Psoas muscle (tissue), 8 donors: ENCODE results near the gene MRPL11. TPM values are rescaled to one million over a fixed set of nuclear protein-coding genes. Genes with fewer than 3 reads are reported as not detected.

Source experiments
- ATAC-seq, 4 donors: fragments of 200-7000 bp; cut with Tn5 transposase; one replicate each; pipeline ENCODE4 v1.9.1; 2020; ENCODE audit warnings: moderate library complexity in 3 of 4, mild to moderate bottlenecking in 2 of 4
- DNase-seq, 2 donors: peaks; one replicate each; pipeline ENCODE4 v3.0.0-alpha.2; 2020
- H3K27ac ChIP-seq: fragments of 200-600 bp; one replicate; pipeline ENCODE4 v1.8.0; 2022
- H3K27me3 ChIP-seq, 3 donors: fragments of 200-600 bp in 1 of 3; one replicate each; pipeline versions ENCODE4 v1.6.1 to v1.8.0; 2013 to 2022; ENCODE audit warnings: low read length in 2 of 3, mild to moderate bottlenecking in 2 of 3, moderate library complexity in 1 of 3; ENCODE audit not compliant: insufficient read depth in 3 of 3
- H3K36me3 ChIP-seq, 2 donors: fragments of 200-600 bp in 1 of 2; one replicate each; pipeline versions ENCODE4 v1.6.1 to v1.8.0; 2013 to 2022; ENCODE audit warnings: low read depth in 1 of 2, mild to moderate bottlenecking in 1 of 2, moderate library complexity in 1 of 2; ENCODE audit not compliant: insufficient read depth in 1 of 2
- H3K4me1 ChIP-seq: fragments of 200-600 bp; one replicate; pipeline ENCODE4 v1.8.0; 2022
- H3K4me3 ChIP-seq: fragments of 200-600 bp; one replicate; pipeline ENCODE4 v1.8.0; 2022; ENCODE audit warnings: mild to moderate bottlenecking
- H3K9me3 ChIP-seq: fragments of 200-600 bp; one replicate; pipeline ENCODE4 v1.8.0; 2022
- WGBS, 3 donors: extraction: QIAGEN DNeasy Blood & Tissue Kit; methylation state at CpG; one replicate each; pipeline versions ENCODE4 v1.1.6 to v1.1.7; 2013; 5-methylcytosine and 5-hydroxymethylcytosine counted together
- intact Hi-C, 2 donors: fragments of 100-400 bp; cut with DNase I; formaldehyde crosslinking; loops; one replicate each; pipeline versions ENCODE4 v1.11.0 to v1.14.2; 2022
- polyA plus RNA-seq, 3 donors: library from polyadenylated mRNA; stranded (reverse); fragments of 200-250 nt; gene quantifications; one replicate each; pipeline ENCODE4 v1.2.3, GENCODE V29; 2013
- total RNA-seq, 4 donors: library from RNA; stranded (reverse); fragmentation: NEBNext Ultra II Directional in 2 of 4; extraction: Animal tissue kit (Norgen Biotek cat#: 25700) in 2 of 4; gene quantifications; one replicate each; pipeline versions ENCODE4 v1.2.1 to v1.2.4, GENCODE V29; 2021 to 2023
- TF ChIP-seq, protein P1 (sequence below): fragments of 200-600 bp; IDR thresholded peaks from one replicate; pipeline ENCODE4 v1.8.0; 2022; ENCODE audit warnings: antibody characterized with exemption
- donor health status: healthy with polysubstance abuse.
- donor health status: DM: no; HTN: no; CAD: no; lungs with moderate emphysema.
- donor health status: Bipolar disorder and iron deficiency.
- donor health status: healthy.
- donor health status: DM: yes; HTN: yes; CAD: no.
- donor health status: DM: no; HTN: no; CAD: no.
- donor health status: DM: no; HTN: no; CAD: no.
- donor health status: DM: yes; HTN: yes; CAD: no.

Gene MRPL11
- total and polyA plus RNA-seq, 7 donors, result 37.0 to 60.9 (median 57.4) TPM

DNA sequence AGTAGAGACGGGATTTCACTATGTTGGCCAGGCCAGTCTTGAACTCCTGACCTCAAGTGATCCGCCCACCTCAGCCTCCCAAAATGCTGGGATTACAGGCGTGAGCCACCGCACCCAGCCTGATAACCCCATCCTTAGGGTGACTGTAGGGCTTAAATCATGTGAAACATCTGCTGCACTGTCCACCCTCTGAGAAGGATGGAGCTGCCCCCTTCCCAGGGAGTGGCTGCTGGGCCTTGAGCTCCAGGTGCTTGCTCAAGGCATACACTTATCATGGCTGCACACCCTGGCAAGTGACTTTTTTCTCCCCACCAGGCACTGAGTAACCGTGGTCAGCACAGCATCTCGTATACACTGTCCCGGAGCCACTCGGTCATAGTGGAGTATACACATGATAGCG lies 33.4 kb upstream of the MRPL11 start:
- DNase-seq (no peak), ATAC-seq (no peak)
- Histone ChIP-seq H3K36me3 (peaks cover 2 to 71% of the 10 kb centered on the region in 2 donors), H3K27me3 (peaks cover 0 to 3% (median 0%) of the 10 kb centered on the region in 3 donors), H3K27ac (no peak overlapping the region), H3K9me3 (no peaks in the 10 kb centered on the region), H3K4me1 (no peaks in the 10 kb centered on the region), H3K4me3 (no peak overlapping the region)
- 92 to 94% (median 94%) methylated on average over 9 of the region's 9 CpGs for WGBS, 3 donors
- intact Hi-C loops, result no loop called here
- TF ChIP-seq, protein P1, sequence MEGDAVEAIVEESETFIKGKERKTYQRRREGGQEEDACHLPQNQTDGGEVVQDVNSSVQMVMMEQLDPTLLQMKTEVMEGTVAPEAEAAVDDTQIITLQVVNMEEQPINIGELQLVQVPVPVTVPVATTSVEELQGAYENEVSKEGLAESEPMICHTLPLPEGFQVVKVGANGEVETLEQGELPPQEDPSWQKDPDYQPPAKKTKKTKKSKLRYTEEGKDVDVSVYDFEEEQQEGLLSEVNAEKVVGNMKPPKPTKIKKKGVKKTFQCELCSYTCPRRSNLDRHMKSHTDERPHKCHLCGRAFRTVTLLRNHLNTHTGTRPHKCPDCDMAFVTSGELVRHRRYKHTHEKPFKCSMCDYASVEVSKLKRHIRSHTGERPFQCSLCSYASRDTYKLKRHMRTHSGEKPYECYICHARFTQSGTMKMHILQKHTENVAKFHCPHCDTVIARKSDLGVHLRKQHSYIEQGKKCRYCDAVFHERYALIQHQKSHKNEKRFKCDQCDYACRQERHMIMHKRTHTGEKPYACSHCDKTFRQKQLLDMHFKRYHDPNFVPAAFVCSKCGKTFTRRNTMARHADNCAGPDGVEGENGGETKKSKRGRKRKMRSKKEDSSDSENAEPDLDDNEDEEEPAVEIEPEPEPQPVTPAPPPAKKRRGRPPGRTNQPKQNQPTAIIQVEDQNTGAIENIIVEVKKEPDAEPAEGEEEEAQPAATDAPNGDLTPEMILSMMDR, result no peak

- H3K4me3 ChIP-seq, result no peak overlapping the region
- H3K36me3 ChIP-seq, result peaks cover 2 to 70% of the 10 kb centered on the region in 2 donors
- intact Hi-C loops, result no loop called here
- no peak for ATAC-seq
- H3K4me1 ChIP-seq, result no peaks in the 10 kb centered on the region
- TF ChIP-seq, protein P1, result no peak
- 90 to 92% (median 91%) methylated on average over 16 of the region's 16 CpGs for WGBS, 3 donors
- no peak overlapping the region for H3K27ac ChIP-seq
- H3K9me3 ChIP-seq, result no peaks in the 10 kb centered on the region
- peaks cover 0 to 3% (median 0%) of the 10 kb centered on the region in 3 donors for H3K27me3 ChIP-seq
- no peak for DNase-seq
Measured at GRCh38 chr11:66471142-66471541, 32.5 kb upstream of the MRPL11 start.

DNA sequence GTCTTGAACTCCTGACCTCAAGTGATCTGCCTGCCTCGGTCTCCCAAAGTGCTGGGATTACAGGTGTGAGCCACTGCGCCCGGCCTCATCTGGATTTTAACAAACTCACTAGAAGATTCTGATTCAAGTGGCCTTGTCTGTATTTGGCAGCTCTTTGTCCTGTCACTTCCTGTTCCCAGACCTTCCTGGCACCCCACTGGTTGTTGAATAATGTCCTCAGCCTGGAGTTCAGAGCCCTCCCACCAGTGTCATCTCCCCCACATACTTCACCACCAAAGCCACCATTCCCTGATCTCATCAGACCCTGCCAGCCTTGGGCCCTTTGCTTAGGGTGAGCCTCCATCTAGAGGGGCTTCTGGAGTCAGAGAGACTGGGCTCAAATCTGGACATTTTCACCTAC lies 31.4 kb upstream of the MRPL11 start:
- H3K9me3 ChIP-seq, result no peaks in the 10 kb centered on the region
- intact Hi-C loops, result no loop called here
- DNase-seq (no peak), ATAC-seq (no peak)
- H3K27ac ChIP-seq, result no peak overlapping the region
- H3K4me3 ChIP-seq, result no peak overlapping the region
- peaks cover 0 to 3% (median 0%) of the 10 kb centered on the region in 3 donors for H3K27me3 ChIP-seq
- TF ChIP-seq, protein P1, result no peak
- peaks cover 3% of the 10 kb centered on the region for H3K4me1 ChIP-seq
- H3K36me3 ChIP-seq, result peaks cover 0 to 59% of the 10 kb centered on the region in 2 donors
- WGBS, 3 donors, result 86 to 92% (median 90%) methylated on average over 3 of the region's 3 CpGs

GRCh38 chr11:66469441-66469840 lies 30.8 kb upstream of the MRPL11 start:
- no peak for ATAC-seq
- H3K27ac ChIP-seq, result no peak overlapping the region
- TF ChIP-seq, protein P1, result no peak

DNA sequence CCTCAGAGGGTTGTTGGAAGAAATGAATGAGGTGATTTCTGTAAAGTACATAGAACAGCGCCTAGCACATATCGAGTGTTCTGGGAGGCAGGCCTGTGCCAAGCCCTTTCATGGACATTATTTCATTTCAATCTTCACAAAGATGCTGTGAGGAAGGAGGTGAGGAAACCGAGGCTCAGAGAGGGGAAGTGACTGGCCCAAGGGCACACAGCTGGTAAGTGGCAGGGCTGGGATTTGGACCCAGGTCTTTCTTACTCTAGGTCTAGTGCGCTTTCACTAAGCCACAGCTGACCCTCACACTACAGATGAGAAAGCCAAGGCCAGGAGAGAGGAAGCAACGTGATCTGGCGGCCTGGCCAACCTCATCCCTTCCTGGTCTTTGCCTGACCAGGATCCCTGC lies 30.0 kb upstream of the MRPL11 start:
- WGBS, 3 donors, result 66 to 84% (median 84%) methylated on average over 6 of the region's 6 CpGs
- ATAC-seq (no peak), DNase-seq (no peak)
- intact Hi-C loops, result no loop called here
- Histone ChIP-seq H3K27ac (no peak overlapping the region), H3K36me3 (peaks cover 0 to 46% of the 10 kb centered on the region in 2 donors), H3K9me3 (no peaks in the 10 kb centered on the region), H3K4me3 (no peak overlapping the region), H3K4me1 (peaks cover 3% of the 10 kb centered on the region), H3K27me3 (peaks cover 0 to 3% (median 0%) of the 10 kb centered on the region in 3 donors)
- TF ChIP-seq, protein P1, result no peak

More at GRCh38 chr11:66469441-66469840, 30.8 kb upstream of the MRPL11 start:
- peaks cover 3% of the 10 kb centered on the region for H3K4me1 ChIP-seq
- WGBS, 3 donors, result 73 to 100% (median 78%) methylated on average over 1 of the region's 1 CpG
- H3K36me3 ChIP-seq, result peaks cover 0 to 53% of the 10 kb centered on the region in 2 donors
- H3K27me3 ChIP-seq, result peaks cover 0 to 3% (median 0%) of the 10 kb centered on the region in 3 donors
- no peak for DNase-seq
- intact Hi-C loops, result no loop called here
- no peak overlapping the region for H3K4me3 ChIP-seq
- no peaks in the 10 kb centered on the region for H3K9me3 ChIP-seq
